Thyroid gland (tissue), 4 donors: Measurements from ENCODE around the gene KCNJ11. TPM values are rescaled to one million over a fixed set of nuclear protein-coding genes. Genes with fewer than 3 reads are reported as not detected.

Experiments used
- DNase-seq, 2 donors: peaks; one replicate each; pipeline ENCODE4 v3.0.0-alpha.2; 2019
- H3K27ac ChIP-seq, 3 donors: fragments of 200-600 bp; sonication (generic); 1 replicate in 2 of 3; 2 replicates in 1 of 3; pipeline ENCODE4 v1.5.1; 2016 to 2019; ENCODE audit warnings: mild to moderate bottlenecking in 1 of 3, moderate library complexity in 1 of 3
- H3K27me3 ChIP-seq: fragments of 200-600 bp; sonication (generic); one replicate; pipeline ENCODE4 v1.5.1; 2019
- H3K36me3 ChIP-seq, 2 donors: fragments of 200-600 bp; sonication (generic); one replicate each; pipeline ENCODE4 v1.5.1; 2016 to 2019
- H3K4me1 ChIP-seq, 2 donors: fragments of 200-600 bp; sonication (generic); one replicate each; pipeline ENCODE4 v1.5.1; 2017 to 2019
- H3K4me3 ChIP-seq, 3 donors: fragments of 200-600 bp; sonication (generic); replicated peaks in 1 of 3; 1 replicate in 2 of 3; 2 replicates in 1 of 3; pipeline ENCODE4 v1.5.1; 2016; ENCODE audit warnings: mild to moderate bottlenecking in 1 of 3
- H3K9me3 ChIP-seq: fragments of 200-600 bp; sonication (generic); one replicate; pipeline ENCODE4 v1.5.1; 2017
- CTCF ChIP-seq, 6 experiments: fragments of 200-600 bp in 3 of 6; fragments of 450-650 bp in 3 of 6; sonication (generic) in 3 of 6; IDR thresholded peaks; one replicate each; pipeline ENCODE4 v1.5.1; 2016 to 2019; ENCODE audit warnings: antibody characterized with exemption in 6 of 6, mild to moderate bottlenecking in 2 of 6, inconsistent platforms in 1 of 6, moderate library complexity in 1 of 6
- POLR2A ChIP-seq, 2 donors: fragments of 450-650 bp; IDR thresholded peaks; one replicate each; pipeline ENCODE4 v1.6.1; 2017; ENCODE audit warnings: antibody characterized with exemption in 2 of 2, mild to moderate bottlenecking in 2 of 2, moderate library complexity in 1 of 2
- WGBS, 2 donors: methylation state at CpG; one replicate each; pipeline ENCODE4 v1.1.5; 2017; 5-methylcytosine and 5-hydroxymethylcytosine counted together
- intact Hi-C: fragments of 100-400 bp; cut with DNase I; formaldehyde crosslinking; loops from one replicate; pipeline ENCODE4 v1.15.1; 2023
- total RNA-seq, 4 donors: library from RNA; depleted of rRNA; stranded (reverse); fragments of >200 nt; gene quantifications; one replicate each; pipeline ENCODE4 v1.2.3, GENCODE V29; 2016

KCNJ11 gene
- total RNA-seq, 4 donors from 2014 or later = 7.3 to 18.9 (median 15.9) TPM

GRCh38 chr11:17379383-17380180 lies 8.9 kb downstream of the KCNJ11 start:
- TF ChIP-seq CTCF (IDR thresholded peaks at IDR 0.05) = no peak
- TF ChIP-seq POLR2A (IDR thresholded peaks at IDR 0.05) = no peak
- no peak for DNase-seq
- Histone ChIP-seq H3K4me3 (no peak overlapping the region), H3K4me1 (no peaks in the 10 kb centered on the region), H3K36me3 (no peaks in the 10 kb centered on the region), H3K9me3 (no peaks in the 10 kb centered on the region), H3K27me3 (no peaks in the 10 kb centered on the region), H3K27ac (no peak overlapping the region)
- WGBS, 2 donors = 91 to 92% methylated on average over 7 of the region's 7 CpGs
- intact Hi-C loops = no loop called here

GRCh38 chr11:17378655-17379054 lies 9.8 kb downstream of the KCNJ11 start:
- no peaks in the 10 kb centered on the region for H3K4me1 ChIP-seq
- TF ChIP-seq POLR2A (IDR thresholded peaks at IDR 0.05) (no peak), CTCF (IDR thresholded peaks at IDR 0.05) (no peak)
- H3K36me3 ChIP-seq = no peaks in the 10 kb centered on the region
- H3K9me3 ChIP-seq = no peaks in the 10 kb centered on the region
- intact Hi-C loops = no loop called here
- H3K27ac ChIP-seq = no peak overlapping the region
- no peaks in the 10 kb centered on the region for H3K27me3 ChIP-seq
- WGBS, 2 donors = 67 to 74% methylated on average over 2 of the region's 2 CpGs
- DNase-seq = no peak
- no peak overlapping the region for H3K4me3 ChIP-seq

GRCh38 chr11:17376493-17376892 lies 12.0 kb downstream of the KCNJ11 start:
- Histone ChIP-seq H3K4me1 (no peaks in the 10 kb centered on the region), H3K9me3 (no peaks in the 10 kb centered on the region), H3K27ac (no peak overlapping the region), H3K4me3 (no peak overlapping the region), H3K27me3 (no peaks in the 10 kb centered on the region), H3K36me3 (peaks cover 0 to 13% of the 10 kb centered on the region in 2 donors)
- DNase-seq = no peak
- intact Hi-C loops = no loop called here
- TF ChIP-seq POLR2A (IDR thresholded peaks at IDR 0.05) = no peak
- no peak for TF ChIP-seq CTCF (IDR thresholded peaks at IDR 0.05)
- WGBS, 2 donors = 87% methylated on average over 3 of the region's 3 CpGs

GRCh38 chr11:17375547-17375946 lies 12.9 kb downstream of the KCNJ11 start:
- Histone ChIP-seq H3K36me3 (peaks cover 0 to 18% of the 10 kb centered on the region in 2 donors), H3K27ac (no peak overlapping the region), H3K4me1 (no peaks in the 10 kb centered on the region), H3K4me3 (no peak overlapping the region), H3K27me3 (no peaks in the 10 kb centered on the region), H3K9me3 (no peaks in the 10 kb centered on the region)
- TF ChIP-seq POLR2A (IDR thresholded peaks at IDR 0.05) = no peak
- no peak for TF ChIP-seq CTCF (IDR thresholded peaks at IDR 0.05)
- DNase-seq = no peak
- intact Hi-C loops = no loop called here
- WGBS, 2 donors = 87 to 92% methylated on average over 5 of the region's 5 CpGs

GRCh38 chr11:17371614-17372013 lies 16.8 kb downstream of the KCNJ11 start:
- no peak overlapping the region for H3K4me3 ChIP-seq
- H3K9me3 ChIP-seq = no peaks in the 10 kb centered on the region
- DNase-seq = no peak
- TF ChIP-seq POLR2A (IDR thresholded peaks at IDR 0.05) (no peak), CTCF (IDR thresholded peaks at IDR 0.05) (no peak)
- H3K36me3 ChIP-seq = peaks cover 0 to 45% of the 10 kb centered on the region in 2 donors
- H3K4me1 ChIP-seq = no peaks in the 10 kb centered on the region
- WGBS, 2 donors = 50 to 56% methylated on average over 3 of the region's 3 CpGs
- no peak overlapping the region for H3K27ac ChIP-seq
- intact Hi-C loops = no loop called here
- no peaks in the 10 kb centered on the region for H3K27me3 ChIP-seq
